BLaER1 treated with 17β-estradiol and CSF1 and Interleukin-3, amounts not matched to agents 10 nM and 100 nM (cell line): Measurements from ENCODE around the gene GPSM1.
A peak's percentile ranks its signal among the peaks of the same experiment; 100 is the strongest.

Experiments
- H3K27ac ChIP-seq, 11 experiments: shearing (Covaris generic); formaldehyde crosslinking; 2 replicates each; pipeline ENCODE4 v1.8.1; 2022
- H3K27me3 ChIP-seq, 11 experiments: shearing (Covaris generic); formaldehyde crosslinking; 2 replicates each; pipeline ENCODE4 v1.8.1; 2022
- H3K36me3 ChIP-seq, 11 experiments: shearing (Covaris generic); formaldehyde crosslinking; 2 replicates each; pipeline ENCODE4 v1.8.1; 2022
- H3K4me1 ChIP-seq, 10 experiments: shearing (Covaris generic); formaldehyde crosslinking; 2 replicates each; pipeline ENCODE4 v1.8.1; 2022
- H3K4me2 ChIP-seq, 11 experiments: shearing (Covaris generic); formaldehyde crosslinking; 2 replicates each; pipeline ENCODE4 v1.8.1; 2022
- H3K4me3 ChIP-seq, 10 experiments: shearing (Covaris generic); formaldehyde crosslinking; 2 replicates each; pipeline ENCODE4 v1.8.1; 2022
- H3K9ac ChIP-seq, 11 experiments: shearing (Covaris generic); formaldehyde crosslinking; 2 replicates each; pipeline ENCODE4 v1.8.1; 2022
- H3K9me3 ChIP-seq, 11 experiments: shearing (Covaris generic); formaldehyde crosslinking; replicated peaks in 1 of 11; 2 replicates each; pipeline ENCODE4 v1.8.1; 2022
- H4K20me1 ChIP-seq, 11 experiments: shearing (Covaris generic); formaldehyde crosslinking; 2 replicates each; pipeline ENCODE4 v1.8.1; 2022
- Cebpa-rat ChIP-seq, 11 experiments: shearing (Covaris generic); IDR thresholded peaks; 2 replicates each; pipeline ENCODE4 v1.8.1; 2022

Gene GPSM1

GRCh38 chr9:136282272-136282861 is 45.0 kb upstream of the GPSM1 start:
- Histone ChIP-seq H3K27me3 (peaks cover 0 to 12% (median 0%) of the 10 kb centered on the region in 11 experiments; a peak in 4 of 22 replicates), H3K9ac (peak overlapping the region in 3 of 11 experiments; percentile 24 to 63 (median 57); a peak in 3 of 22 replicates), H3K36me3 (no peaks in the 10 kb centered on the region), H3K4me2 (peak overlapping the region; percentile 26 to 98 (median 90)), H3K4me3 (no peak overlapping the region; a peak in 1 of 20 replicates), H3K4me1 (peaks cover 19 to 61% (median 45%) of the 10 kb centered on the region in 10 experiments), H3K27ac (peak overlapping the region in 2 of 11 experiments; percentile 26 to 58; a peak in 2 of 22 replicates), H4K20me1 (peaks cover 0 to 37% (median 0%) of the 10 kb centered on the region in 11 experiments; a peak in 4 of 22 replicates), H3K9me3 (no peaks in the 10 kb centered on the region)
- TF ChIP-seq Cebpa-rat (IDR thresholded peaks at IDR 0.05) = no peak

GRCh38 chr9:136283291-136284235 is 43.8 kb upstream of the GPSM1 start:
- TF ChIP-seq Cebpa-rat (IDR thresholded peaks at IDR 0.05) = no peak
- Histone ChIP-seq H3K9me3 (no peaks in the 10 kb centered on the region), H3K4me1 (peaks cover 19 to 64% (median 45%) of the 10 kb centered on the region in 10 experiments), H3K27ac (peak overlapping the region in 4 of 11 experiments; percentile 26 to 58 (median 41); a peak in 5 of 22 replicates), H4K20me1 (peaks cover 0 to 42% (median 0%) of the 10 kb centered on the region in 11 experiments; a peak in 4 of 22 replicates), H3K9ac (peak overlapping the region in 10 of 11 experiments; percentile 26 to 63 (median 39); a peak in 14 of 22 replicates), H3K4me2 (peak overlapping the region; percentile 72 to 98 (median 91)), H3K27me3 (peaks cover 0 to 12% (median 0%) of the 10 kb centered on the region in 11 experiments; a peak in 4 of 22 replicates), H3K4me3 (peak overlapping the region in 8 of 10 experiments; percentile 27 to 48 (median 38); a peak in 13 of 20 replicates), H3K36me3 (no peaks in the 10 kb centered on the region)

GRCh38 chr9:136284311-136284710 is 43.0 kb upstream of the GPSM1 start:
- Histone ChIP-seq H4K20me1 (peaks cover 0 to 42% (median 0%) of the 10 kb centered on the region in 11 experiments; a peak in 4 of 22 replicates), H3K4me3 (no peak overlapping the region), H3K4me1 (peaks cover 19 to 66% (median 45%) of the 10 kb centered on the region in 10 experiments), H3K9me3 (no peaks in the 10 kb centered on the region), H3K36me3 (no peaks in the 10 kb centered on the region), H3K27me3 (peaks cover 0 to 12% (median 0%) of the 10 kb centered on the region in 11 experiments; a peak in 4 of 22 replicates), H3K27ac (no peak overlapping the region), H3K4me2 (peak overlapping the region in 8 of 11 experiments; percentile 37 to 98 (median 92); a peak in 14 of 22 replicates), H3K9ac (peak overlapping the region in 2 of 11 experiments; percentile 9 to 27; a peak in 1 of 22 replicates)
- TF ChIP-seq Cebpa-rat (IDR thresholded peaks at IDR 0.05) = no peak

GRCh38 chr9:136284951-136285350 is 42.4 kb upstream of the GPSM1 start:
- Histone ChIP-seq H4K20me1 (peaks cover 0 to 42% (median 0%) of the 10 kb centered on the region in 11 experiments; a peak in 4 of 22 replicates), H3K36me3 (no peaks in the 10 kb centered on the region), H3K4me2 (peak overlapping the region in 6 of 11 experiments; percentile 89 to 98 (median 92); a peak in 8 of 22 replicates), H3K27ac (no peak overlapping the region), H3K4me3 (no peak overlapping the region), H3K9me3 (no peaks in the 10 kb centered on the region), H3K9ac (0 out of 22 replicates have a peak overlapping the region, but pooled peaks of 2 of the 11 experiments have one; percentile 9 to 27), H3K4me1 (peaks cover 19 to 70% (median 45%) of the 10 kb centered on the region in 10 experiments), H3K27me3 (peaks cover 0 to 12% (median 0%) of the 10 kb centered on the region in 11 experiments; a peak in 4 of 22 replicates)
- TF ChIP-seq Cebpa-rat (IDR thresholded peaks at IDR 0.05) = no peak

GRCh38 chr9:136285501-136286358 is 41.6 kb upstream of the GPSM1 start:
- TF ChIP-seq Cebpa-rat (IDR thresholded peaks at IDR 0.05) = no peak
- no peaks in the 10 kb centered on the region for H3K36me3 ChIP-seq
- H3K9ac ChIP-seq = no peak overlapping the region
- no peaks in the 10 kb centered on the region for H3K9me3 ChIP-seq
- H3K4me2 ChIP-seq = no peak overlapping the region
- peaks cover 0 to 12% (median 0%) of the 10 kb centered on the region in 11 experiments; a peak in 4 of 22 replicates for H3K27me3 ChIP-seq
- peaks cover 19 to 70% (median 41%) of the 10 kb centered on the region in 10 experiments for H3K4me1 ChIP-seq
- H3K4me3 ChIP-seq = no peak overlapping the region
- no peak overlapping the region for H3K27ac ChIP-seq
- H4K20me1 ChIP-seq = peaks cover 0 to 46% (median 0%) of the 10 kb centered on the region in 11 experiments; a peak in 4 of 22 replicates

DNA sequence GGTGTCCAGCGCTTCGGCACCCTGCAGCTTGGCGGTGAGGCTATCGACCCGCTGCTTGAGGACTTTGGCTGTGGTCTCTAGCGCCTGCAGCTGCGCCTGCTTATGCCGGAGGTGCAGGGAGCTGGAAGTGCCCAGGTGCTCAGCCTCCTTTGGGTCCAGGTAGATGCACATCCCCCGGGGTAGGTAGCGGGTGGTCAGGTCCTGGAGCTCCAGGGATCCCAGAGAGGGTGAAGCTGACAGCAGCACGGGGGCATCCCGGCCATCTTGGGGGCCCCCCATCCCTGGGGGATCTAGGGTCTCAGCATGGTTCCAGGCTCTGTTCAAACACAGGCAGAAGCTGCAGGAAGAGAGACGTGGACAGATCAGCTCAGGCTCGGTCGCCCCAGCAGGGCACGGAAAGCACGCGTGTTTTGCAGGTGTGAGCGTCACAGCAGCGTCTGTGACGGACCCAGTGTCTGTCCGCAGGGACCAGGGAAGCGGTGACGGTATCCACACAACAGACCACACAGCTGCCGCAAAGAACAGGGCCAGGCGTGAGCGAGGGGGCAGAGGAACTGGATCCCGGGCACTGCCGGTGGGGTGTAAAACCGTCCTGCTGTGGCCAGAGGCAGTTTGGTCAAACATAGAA is 40.9 kb upstream of the GPSM1 start:
- Histone ChIP-seq H3K27ac (no peak overlapping the region), H3K4me1 (peaks cover 19 to 62% (median 33%) of the 10 kb centered on the region in 10 experiments), H4K20me1 (peaks cover 0 to 50% (median 0%) of the 10 kb centered on the region in 11 experiments; a peak in 4 of 22 replicates), H3K4me3 (no peak overlapping the region), H3K27me3 (peaks cover 0 to 12% (median 0%) of the 10 kb centered on the region in 11 experiments; a peak in 4 of 22 replicates), H3K36me3 (no peaks in the 10 kb centered on the region), H3K4me2 (no peak overlapping the region), H3K9ac (no peak overlapping the region), H3K9me3 (no peaks in the 10 kb centered on the region)
- no peak for TF ChIP-seq Cebpa-rat (IDR thresholded peaks at IDR 0.05)

DNA sequence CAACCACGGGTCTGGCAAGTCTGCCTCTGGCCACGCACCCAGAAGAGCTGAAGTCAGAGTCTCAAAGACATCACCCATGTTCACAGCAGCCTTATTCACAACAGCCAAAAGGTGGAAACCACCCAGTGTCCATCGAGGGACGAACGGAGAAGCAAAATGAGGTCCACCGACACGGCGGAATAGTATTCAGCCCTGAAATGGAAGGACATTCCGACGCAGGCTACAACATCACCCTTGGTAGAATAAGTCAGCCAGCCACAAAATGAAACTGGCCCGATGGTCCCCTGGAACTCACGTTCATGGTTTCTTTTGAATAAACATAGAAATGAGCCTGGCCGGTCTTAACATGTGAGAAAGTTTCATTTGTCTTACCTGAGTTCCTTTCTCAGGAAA is 40.4 kb upstream of the GPSM1 start:
- H3K9ac ChIP-seq = no peak overlapping the region
- no peak overlapping the region for H3K27ac ChIP-seq
- H3K4me2 ChIP-seq = no peak overlapping the region
- no peak overlapping the region for H3K4me3 ChIP-seq
- peaks cover 16 to 57% (median 28%) of the 10 kb centered on the region in 10 experiments for H3K4me1 ChIP-seq
- no peaks in the 10 kb centered on the region for H3K9me3 ChIP-seq
- H3K27me3 ChIP-seq = peaks cover 0 to 12% (median 0%) of the 10 kb centered on the region in 11 experiments; a peak in 4 of 22 replicates
- peaks cover 0 to 47% (median 0%) of the 10 kb centered on the region in 11 experiments; a peak in 4 of 22 replicates for H4K20me1 ChIP-seq
- H3K36me3 ChIP-seq = no peaks in the 10 kb centered on the region
- no peak for TF ChIP-seq Cebpa-rat (IDR thresholded peaks at IDR 0.05)
